ENCODE measurements around the gene FAM124A.
A peak's percentile ranks its signal among the peaks of the same experiment; 100 is the strongest.
"Not testable (repeated sequence)": the region's sequence is repeated elsewhere in the genome, so short reads cannot be mapped to it uniquely, and the experiment has no call there.

The FAM124A gene

DNA sequence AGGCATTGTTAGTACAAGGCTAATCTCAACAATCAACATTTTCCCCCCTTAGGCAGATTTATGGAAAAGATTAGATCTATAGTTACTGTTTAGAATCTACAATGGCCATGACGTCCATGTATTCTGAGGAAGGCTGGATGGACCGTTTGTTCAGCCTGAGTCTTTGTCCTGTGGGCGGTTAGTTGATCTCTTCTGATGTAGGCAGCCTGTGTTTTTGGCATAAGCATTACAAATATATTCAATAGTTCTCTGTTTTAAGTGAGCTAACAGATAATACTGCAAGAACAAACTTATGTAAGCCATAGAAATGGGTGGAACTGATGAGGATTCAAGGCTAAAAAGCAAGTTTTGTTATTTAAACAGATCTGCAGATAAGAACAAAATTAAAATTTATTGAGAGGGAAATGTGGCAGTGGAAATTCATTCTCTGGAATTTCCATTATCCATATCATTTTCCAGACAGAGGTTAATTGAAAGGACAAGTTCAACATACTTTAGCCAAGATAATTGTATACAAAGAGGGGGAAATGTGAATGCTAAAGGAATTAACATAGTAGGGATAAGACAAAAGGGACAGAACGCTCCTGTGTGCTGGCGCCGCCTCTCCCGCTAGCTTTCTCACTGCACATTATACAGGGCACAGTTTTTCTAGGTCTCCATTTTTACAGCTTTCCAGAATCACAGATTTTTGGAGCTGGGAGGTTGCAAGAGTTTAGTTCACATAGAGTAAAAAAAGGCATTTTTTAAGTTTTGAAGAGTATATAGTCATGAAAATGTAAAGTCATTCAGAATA is 48.6 kb downstream of the FAM124A start:
- no peak for DNase-seq (ENCODE audit: low read depth, low spot score)

DNA sequence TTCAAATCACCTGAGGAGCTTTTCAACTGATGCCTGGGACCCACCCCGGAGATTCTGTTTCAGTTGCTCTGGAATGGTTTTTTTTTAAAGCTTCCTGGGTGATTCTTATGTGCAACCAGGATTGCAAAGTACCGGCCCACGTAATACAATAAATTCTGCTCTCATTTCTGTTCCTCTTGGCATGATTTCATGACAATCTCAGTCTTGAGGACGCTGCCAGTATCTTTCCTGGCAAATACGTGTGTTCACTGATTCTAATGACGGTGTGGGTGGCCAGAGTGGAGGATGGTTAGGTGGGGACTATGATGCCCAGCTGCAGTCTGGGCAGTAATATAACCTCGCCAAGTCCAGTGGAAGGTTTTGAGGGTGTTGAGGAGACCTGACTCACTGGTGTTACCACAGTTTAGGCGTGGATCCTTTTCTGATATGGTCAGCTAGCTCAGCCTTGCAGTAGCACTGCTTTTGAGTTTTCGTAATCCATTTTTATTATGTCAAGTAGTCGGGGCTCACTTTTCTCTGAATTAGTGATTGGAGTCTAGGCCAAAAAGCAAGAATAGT is 49.4 kb downstream of the FAM124A start:
- no peak for DNase-seq (ENCODE audit: low read depth, low spot score)

DNA sequence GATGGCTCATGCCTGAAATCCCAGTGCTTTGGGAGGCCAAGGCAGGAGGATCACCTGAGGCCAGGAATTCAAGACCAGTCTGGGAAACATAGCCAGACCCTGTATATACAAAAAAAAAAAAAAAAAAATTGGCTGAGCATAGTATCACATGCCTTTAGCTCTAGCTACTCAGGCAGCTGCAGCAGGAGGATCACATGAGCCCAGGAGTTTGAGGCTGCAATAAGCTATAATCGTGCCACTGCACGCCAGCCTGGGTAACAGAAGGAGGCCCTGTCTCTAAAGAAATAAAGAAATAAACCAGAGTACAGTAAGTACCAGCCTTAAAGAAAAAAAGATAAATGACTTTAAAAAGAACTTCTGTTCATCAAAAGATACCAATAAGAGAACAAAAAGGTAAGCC is 52.9 kb downstream of the FAM124A start:
- DNase-seq (ENCODE audit: low read depth, low spot score), result no peak

DNA sequence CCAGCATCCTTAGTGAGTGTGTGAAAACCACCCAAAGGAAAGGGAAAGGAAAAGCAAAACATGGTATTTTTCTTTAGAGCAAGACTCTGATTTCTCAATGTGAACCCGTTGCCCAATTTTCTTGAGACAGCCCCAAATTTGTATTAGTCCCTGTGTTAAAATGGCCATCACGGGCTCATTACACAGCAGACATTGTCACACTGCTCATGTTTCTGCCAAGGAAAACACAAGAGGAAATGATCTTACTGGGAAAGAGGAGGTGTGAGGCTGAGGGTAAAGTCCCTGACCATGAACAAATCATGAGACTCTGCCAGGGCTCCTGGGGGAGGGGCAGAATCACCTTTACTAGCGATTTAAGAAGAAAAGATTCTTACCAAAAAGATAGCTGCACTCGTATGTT is 54.4 kb downstream of the FAM124A start:
- no peak for DNase-seq (ENCODE audit: low read depth, low spot score)

DNA sequence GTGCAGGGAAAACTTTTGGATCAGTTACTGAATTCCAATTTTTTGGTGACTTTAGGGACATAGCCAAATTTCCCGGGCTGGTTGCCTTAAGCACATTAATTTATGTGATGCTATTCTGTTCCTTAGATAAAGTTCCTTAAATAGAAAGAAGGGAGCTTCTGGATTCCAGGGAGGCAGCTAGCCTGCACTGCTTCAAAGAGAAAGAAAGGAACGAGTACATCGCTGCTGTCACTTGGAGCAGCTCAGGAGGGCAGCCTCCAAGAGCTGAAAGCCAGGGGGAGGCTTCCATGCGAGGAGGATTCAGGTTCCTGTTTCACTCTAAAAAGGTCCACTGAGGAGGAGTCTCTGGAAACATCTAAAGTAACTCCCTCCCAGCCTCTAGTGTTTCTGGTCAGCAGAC is 55.7 kb downstream of the FAM124A start:
- no peak for DNase-seq (ENCODE audit: low read depth, low spot score)

DNA sequence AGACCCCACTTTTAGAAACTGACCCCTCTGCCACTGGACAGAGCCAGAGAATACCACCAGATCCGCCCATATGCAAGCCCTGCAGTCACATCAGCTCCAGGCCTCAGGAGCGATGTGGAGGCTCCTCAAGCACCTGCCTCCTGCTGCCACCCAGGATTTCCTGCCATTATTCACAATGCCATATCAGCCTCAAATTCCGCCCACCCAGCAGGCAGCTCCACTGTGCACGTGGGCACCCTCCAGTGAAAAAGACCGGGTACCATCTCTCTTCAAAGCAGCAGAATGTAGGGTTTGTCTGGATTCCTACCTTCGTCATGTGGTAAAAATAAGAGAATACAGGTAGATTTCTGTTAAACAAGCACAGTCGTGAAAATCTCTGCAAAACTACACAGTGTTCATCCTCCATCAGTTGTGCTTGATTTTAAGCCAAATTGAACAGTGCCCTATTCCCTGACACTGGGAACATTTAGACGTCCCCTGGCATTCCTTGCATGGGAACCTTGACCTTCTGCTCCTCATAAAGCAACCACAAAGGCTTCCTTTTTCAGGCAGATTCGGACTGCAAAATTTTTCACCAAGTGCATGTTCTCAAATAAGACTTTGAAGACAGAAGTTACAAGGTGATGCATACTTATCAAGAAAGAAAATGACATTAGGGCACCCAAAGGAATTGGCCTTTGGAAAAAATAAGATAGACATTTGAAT is 56.4 kb downstream of the FAM124A start:
- DNase-seq (ENCODE audit: low read depth, low spot score), result no peak

DNA sequence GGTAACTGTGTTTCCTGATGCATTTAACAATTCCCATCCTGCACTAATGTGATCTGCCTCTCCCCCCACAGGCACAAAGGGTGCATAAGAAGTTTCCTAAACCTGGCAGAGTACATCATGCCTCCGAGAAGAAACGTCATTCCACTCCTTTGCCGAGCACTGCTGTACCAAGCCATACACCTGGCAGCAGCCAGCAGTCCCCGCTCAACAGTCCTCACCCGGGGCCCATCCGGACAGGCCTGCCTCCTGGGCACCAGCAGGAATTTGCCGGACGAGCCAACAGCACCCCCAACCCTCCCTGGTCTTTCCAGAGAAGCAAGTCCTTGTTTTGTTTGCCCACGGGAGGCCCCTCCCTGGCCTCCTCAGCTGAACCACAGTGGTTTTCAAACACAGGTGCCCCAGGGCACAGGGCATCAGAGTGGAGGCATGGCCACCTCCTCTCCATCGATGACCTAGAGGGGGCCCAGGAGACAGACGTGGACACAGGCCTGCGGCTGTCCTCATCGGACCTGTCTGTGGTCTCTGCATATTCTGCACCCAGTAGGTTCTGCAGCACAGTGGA is 58.3 kb downstream of the FAM124A start:
- no peak for DNase-seq (ENCODE audit: low read depth, low spot score)

DNA sequence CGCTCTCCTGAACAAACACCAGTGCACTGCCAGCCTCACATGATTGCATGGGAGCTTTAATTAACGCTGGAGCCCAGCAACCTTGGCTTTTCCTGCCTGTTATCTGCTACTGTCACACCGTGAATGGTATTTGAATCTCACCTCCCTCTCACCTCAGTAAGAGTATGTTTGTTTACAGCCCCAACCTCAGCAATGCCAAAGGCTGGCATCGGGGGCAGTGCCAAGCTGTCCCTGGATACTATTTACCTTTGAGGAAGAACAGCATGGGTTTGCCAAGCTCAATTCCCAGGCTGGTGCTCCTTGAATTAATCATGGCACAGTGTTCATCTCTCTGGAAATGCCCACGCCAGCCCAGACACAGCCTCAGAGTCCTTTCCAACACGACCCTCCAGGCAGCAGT is 60.1 kb downstream of the FAM124A start:
- DNase-seq (ENCODE audit: low read depth, low spot score), result no peak

DNA sequence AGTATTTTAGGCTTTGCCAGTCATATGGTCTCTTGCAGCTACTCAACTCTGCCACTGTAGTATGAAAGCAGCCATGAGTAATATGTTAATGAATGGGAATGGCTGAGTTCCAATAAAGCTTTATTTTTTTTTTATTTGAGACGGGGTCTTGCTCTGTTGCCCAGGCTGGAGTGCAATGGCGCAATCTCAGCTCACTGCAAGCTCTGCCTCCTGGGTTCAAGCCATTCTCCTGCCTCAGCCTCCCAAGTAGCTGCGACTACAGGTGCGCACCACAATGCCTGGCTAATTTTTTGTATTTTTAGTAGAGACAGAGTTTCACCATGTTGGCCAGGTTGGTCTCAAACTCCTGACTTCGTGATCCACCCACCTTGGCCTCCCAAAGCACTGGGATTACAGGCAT is 60.7 kb downstream of the FAM124A start:
- not testable (repeated sequence) for DNase-seq (ENCODE audit: low read depth, low spot score)

DNA sequence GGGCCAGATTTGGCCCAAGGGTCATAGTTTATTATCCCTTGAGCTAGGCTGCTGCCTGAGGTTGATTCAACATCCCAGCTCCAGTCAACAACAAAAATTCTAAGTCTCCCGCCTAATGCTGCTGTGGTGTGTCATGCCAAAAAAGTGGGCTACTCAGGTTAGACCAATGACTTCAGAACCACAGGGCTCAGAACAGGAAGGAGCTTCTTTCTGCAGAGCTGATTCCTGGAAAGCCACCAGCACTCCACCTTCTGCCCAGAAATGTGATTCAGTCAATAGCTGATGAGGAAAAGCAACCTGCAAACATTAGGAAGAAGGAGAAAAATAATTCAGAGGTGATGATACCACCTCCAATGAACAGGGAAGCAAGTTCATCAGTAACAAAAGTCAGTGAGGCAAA is 61.2 kb downstream of the FAM124A start:
- no peak for DNase-seq (ENCODE audit: low read depth, low spot score)

DNA sequence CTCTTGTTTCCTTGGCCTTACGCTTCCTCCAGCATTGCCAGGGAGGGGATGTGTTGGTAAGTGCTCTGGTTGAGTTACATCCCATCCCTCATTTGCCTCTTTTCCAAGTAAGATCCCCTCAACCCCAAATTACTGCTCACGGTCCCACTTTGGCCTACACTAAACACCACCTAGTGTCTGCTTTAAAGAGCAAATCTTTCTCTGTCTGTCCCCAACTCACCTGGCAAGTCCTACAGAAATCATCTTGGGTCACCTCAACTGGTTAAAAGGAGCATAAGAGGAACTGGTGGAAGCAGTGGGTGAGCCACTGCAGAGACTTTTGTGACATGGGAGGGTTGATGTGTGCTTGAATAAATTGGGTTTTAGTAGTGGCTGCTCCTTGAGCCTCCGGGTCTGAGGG is 62.1 kb downstream of the FAM124A start:
- no peak for DNase-seq (ENCODE audit: low read depth, low spot score)

DNA sequence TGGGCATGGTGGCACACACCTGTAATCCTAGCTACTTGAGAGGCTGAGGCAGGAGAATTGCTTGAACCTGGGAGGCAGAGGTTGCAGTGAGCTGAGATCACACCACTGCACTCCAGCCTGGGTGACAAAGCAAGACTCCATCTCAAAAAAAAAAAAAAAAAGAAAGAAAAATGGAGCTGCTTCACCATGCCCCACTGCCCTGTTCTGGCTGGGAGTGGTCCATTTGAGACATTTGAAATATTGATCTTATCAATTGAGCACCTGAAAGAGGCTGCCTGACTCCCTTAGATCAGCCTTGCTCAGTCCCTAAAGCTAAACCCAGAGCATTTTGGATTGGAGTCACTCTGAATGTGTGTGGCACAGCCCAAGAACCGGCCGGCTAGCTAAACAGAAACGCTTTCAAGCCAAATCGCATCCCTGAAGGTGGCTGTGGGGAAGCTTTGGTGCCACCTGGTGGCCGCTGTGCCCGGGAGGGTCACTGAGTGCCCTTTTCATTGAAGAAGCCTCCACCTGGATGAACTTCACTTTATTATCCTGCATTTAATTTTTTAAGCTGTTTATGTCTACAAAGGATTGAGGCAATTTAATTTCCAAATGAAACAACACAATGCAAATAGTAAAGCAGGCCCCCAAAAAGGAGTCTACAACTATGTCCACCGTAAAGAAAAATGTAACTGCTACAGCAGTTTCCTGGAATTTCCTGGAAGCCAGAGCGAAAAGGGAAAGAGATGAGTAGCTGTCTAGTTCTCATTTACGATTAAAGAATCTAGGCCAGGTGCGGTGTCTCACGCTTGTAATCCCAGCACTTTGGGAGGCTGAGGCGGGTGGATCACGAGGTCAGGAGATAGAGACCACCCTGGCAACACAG is 64.2 kb downstream of the FAM124A start:
- peak; percentile 87 for DNase-seq (ENCODE audit: low read depth, low spot score)

DNA sequence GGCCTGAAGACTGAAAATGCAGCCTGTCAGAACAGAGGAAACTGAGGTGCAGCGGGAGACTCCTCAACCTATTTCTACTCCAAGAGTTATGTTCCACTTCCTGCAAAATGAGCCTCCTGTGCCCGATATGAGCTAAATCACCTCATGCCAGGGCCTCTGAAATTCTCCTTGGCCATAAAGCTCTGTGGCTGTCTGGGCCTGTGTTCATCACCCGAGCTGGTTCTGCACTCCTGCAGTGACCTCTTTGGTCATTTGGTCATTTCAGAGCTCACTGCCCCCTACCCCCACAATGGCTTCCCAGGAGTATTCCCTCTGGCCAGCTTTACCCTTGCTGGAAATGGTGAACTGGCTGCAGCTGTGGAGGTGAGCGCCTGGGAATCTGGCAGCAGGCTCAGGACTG is 65.6 kb downstream of the FAM124A start:
- no peak for DNase-seq (ENCODE audit: low read depth, low spot score)

DNA sequence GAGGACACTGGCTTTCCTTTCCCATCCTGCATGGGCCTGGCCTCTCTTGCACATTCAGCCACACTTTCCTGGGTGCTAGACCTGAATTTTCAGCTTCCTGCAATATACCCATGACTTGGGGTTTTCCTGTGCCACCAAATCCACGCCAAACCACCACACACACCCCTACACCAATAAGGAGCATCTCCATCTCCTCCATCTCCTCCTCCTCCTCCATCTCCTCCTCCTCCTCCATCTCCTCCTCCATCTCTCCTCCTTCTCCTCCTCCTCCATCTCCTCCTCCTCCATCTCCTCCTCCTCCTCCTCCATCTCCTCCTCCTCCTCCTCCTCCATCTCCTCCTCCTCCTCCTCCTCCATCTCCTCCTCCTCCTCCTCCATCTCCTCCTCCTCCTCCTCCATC is 66.1 kb downstream of the FAM124A start:
- not testable (repeated sequence) for DNase-seq (ENCODE audit: low read depth, low spot score)

DNA sequence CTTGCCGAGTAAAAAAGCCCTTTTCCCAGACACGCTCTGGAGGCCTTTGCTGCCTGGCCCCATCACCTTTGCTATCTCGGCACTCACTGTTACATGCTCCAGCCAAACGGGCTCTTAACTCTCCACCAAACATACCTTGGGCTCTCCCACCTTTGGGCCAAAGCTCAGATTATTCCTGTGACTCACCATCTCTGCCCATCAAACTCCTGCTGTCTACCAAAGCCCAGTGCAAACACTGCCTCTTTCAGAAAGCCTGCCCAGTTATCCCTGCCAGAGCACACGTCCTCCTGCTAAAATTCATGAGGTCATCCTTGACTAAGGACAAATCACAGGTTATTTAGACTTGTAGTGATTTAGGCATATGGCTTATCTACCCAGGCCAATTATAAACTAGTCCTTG is 69.1 kb downstream of the FAM124A start:
- DNase-seq (ENCODE audit: low read depth, low spot score), result no peak

DNA sequence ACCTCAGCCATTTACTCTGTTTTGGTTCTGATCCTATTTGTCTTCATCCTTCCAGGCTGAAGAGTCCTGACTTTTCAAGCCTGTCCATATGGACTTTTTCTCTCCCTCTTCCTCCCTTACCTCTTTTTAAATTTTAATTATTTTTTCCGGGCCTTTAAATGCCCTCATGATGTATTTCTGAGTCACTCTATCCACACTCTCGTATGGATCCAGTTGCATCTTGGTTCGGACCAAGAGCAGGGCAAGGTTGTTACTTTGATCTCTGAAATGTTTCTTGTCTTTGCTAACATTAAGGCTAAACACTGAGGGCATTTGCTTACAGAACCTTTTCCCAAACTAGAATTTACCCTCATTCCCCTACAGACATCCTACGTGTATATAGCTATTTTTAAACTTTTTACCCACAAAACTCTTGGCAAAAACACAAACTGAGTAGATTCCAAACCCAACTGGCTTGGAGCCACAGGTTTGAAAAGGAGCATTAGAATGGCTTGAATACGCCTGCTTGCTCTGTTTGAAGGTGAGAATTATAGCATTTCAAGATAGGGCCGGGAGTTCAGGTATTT is 69.9 kb downstream of the FAM124A start:
- DNase-seq (ENCODE audit: low read depth, low spot score), result no peak

DNA sequence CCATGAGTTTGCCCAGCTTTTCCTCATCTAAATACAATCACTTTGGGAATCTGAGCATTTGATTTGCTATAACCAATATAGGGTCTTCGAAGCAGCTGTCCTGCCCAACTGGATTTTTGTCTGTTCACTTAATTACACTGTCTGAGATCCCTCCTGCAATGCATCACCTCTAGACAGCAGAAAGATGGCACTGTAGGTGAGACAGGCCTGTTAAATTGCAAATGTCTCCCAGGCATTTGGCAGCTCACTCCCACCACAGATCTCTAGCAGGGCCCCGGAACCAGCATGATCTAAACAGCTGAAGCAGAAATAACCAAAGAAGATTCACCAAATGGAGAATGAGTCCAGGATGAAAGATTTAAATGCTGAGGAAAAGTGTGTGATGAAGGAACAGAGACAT is 75.4 kb downstream of the FAM124A start:
- peak; percentile 45 for DNase-seq (ENCODE audit: low read depth, low spot score)

DNA sequence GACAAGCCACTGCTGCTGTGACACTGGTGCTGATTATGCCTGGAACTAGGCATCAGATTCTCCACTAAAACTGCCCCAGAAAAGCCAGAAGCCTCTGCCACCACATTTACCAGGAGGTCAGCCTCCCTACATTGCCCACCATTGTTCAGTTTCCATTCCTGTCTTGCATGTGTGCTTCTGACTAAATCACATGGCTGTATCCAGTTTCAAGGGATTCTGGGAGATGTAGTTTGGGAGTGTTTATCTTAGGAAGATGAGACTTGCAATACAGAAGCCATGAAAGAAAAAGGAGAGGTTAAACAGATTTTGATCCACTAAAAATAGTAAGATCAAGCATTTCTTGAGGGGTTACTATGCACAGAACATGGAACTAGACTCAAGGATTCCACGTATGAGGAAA is 76.6 kb downstream of the FAM124A start:
- DNase-seq (ENCODE audit: low read depth, low spot score), result no peak

DNA sequence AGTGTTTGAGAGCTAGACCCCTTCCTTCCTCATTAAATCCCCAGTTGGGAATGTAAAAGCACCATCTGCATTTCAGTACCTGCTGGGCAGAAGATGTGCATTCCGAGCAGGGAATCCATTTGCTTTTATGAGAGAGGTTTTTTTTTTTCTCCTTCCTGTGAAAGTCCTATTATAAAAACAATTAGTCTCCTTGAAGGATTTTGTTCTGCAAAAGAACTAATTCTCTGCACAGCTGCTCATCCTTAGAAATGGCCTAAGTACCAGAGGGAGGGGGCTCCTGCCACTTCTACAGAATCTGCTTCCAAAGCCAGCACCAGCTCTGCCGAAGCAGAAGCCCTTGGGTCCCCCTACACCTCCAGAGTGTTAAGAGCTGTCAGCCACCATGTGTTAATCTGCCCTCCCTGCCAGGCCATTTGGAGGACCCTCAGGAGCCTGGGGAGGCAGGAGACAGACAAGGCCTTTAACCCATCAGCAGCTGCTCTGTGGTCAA is 80.9 kb downstream of the FAM124A start:
- DNase-seq (ENCODE audit: low read depth, low spot score), result peak; percentile 29

DNA sequence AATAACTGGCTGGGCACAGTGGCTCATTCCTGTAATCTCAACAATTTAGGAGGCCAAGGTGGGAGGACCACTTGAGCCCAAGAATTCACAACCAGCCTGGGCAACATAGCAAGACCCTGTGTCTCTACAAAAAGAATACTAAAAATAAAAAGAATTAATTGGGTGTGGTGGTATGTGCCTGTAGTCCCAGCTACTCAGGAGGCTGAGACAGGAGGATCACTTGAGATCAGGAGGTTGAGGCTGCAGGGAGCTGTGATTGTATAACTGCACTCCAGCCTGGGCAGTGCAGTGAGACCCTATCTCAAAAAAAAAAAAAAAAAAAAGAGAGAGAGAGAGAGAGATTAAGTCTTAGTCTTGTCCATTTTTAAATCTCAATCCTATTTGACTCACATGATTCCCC is 81.7 kb downstream of the FAM124A start:
- no peak for DNase-seq (ENCODE audit: low read depth, low spot score)

DNA sequence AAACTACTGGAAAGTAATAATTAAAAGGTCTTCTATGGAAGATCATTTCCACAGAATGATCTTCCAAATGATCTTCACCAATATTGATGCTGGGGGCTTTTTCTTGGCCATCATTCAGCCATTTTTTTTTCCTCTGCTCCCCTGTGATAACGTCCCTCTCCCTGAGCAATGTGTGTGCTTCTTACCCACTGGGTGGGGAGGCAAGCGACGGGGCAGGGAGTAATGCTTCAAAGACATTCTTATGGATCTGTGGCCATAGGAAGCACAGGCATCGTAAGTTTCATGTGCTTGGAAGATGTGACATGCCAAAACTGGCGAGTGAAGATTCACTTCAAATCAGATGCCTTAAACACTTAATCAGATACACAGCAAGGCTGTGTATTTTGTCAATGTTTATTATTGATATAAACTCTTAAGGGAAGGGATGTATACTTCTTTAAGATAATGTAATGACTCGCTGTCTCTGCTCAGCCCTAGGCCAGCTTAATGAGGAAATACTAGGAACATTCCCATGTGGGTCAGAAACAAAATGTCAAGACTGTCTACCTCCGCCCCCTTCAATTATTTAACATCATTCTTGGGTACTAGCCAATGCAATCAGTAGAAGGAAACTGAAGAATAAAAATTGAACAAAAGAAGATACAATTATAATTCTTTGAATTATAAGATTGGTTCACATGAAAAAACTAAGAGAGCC is 83.2 kb downstream of the FAM124A start:
- DNase-seq (ENCODE audit: low read depth, low spot score), result no peak
